Breast epithelium (tissue), 4 donors: ENCODE measurements around the gene GCNT2. TPM values are rescaled to one million over a fixed set of nuclear protein-coding genes. Genes with fewer than 3 reads are reported as not detected.

Experiments
- DNase-seq, 2 donors: peaks; one replicate each; pipeline ENCODE4 v3.0.0-alpha.2; 2019; ENCODE audit warnings: low spot score in 2 of 2
- H3K27ac ChIP-seq, 2 donors: fragments of 200-600 bp; sonication (generic) in 1 of 2; one replicate each; pipeline ENCODE4 v1.5.1; 2016 to 2019; ENCODE audit warnings: mild to moderate bottlenecking in 1 of 2
- H3K27me3 ChIP-seq, 2 donors: fragments of 200-600 bp; sonication (generic) in 1 of 2; one replicate each; pipeline versions ENCODE4 v1.5.1 to v1.6.0; 2017 to 2019; ENCODE audit warnings: control low read depth in 1 of 2, mild to moderate bottlenecking in 1 of 2
- H3K36me3 ChIP-seq: fragments of 200-600 bp; one replicate; pipeline ENCODE4 v1.5.1; 2019
- H3K4me1 ChIP-seq, 2 donors: fragments of 200-600 bp; sonication (generic); one replicate each; pipeline ENCODE4 v1.5.1; 2016 to 2019; ENCODE audit warnings: control low read depth in 1 of 2
- H3K4me3 ChIP-seq, 3 donors: fragments of 200-600 bp; sonication (generic); 1 replicate in 2 of 3; 2 replicates in 1 of 3; pipeline ENCODE4 v1.5.1; 2016 to 2019; ENCODE audit warnings: mild to moderate bottlenecking in 3 of 3, moderate library complexity in 2 of 3
- H3K9me3 ChIP-seq, 2 donors: fragments of 200-600 bp; sonication (generic) in 1 of 2; one replicate each; pipeline ENCODE4 v1.5.1; 2016 to 2019; ENCODE audit warnings: control low read depth in 1 of 2
- POLR2A ChIP-seq: fragments of 450-650 bp; IDR thresholded peaks from one replicate; pipeline ENCODE4 v1.6.1; 2016; ENCODE audit warnings: antibody characterized with exemption, mild to moderate bottlenecking, moderate library complexity
- POLR2AphosphoS5 ChIP-seq, 3 donors: sonication (generic); formaldehyde crosslinking; IDR thresholded peaks; one replicate each; pipeline ENCODE4 v1.6.1; 2017; ENCODE audit warnings: antibody characterized with exemption in 3 of 3
- intact Hi-C: fragments of 100-400 bp; cut with DNase I; formaldehyde crosslinking; loops from one replicate; pipeline ENCODE4 v1.15.1; 2023; ENCODE audit warnings: low total_unique reads
- total RNA-seq, 3 donors: library from RNA; depleted of rRNA; stranded (reverse); fragments of >200 nt; gene quantifications; one replicate each; pipeline ENCODE4 v1.1.0, GENCODE V29; 2016
- TF ChIP-seq, protein P1 (sequence below), 3 donors: fragments of 450-650 bp; IDR thresholded peaks; one replicate each; pipeline ENCODE4 v1.5.1; 2016 to 2017; ENCODE audit warnings: antibody characterized with exemption in 3 of 3, mild to moderate bottlenecking in 3 of 3, moderate library complexity in 3 of 3

GCNT2 gene
- total RNA-seq, 3 donors from 2014 or later: 1.4 to 22.0 (median 13.4) TPM

- DNase-seq: no peak
Measured at GRCh38 chr6:10633216-10633615, 112.1 kb downstream of the GCNT2 start.

GRCh38 chr6:10640412-10640811 is 119.3 kb downstream of the GCNT2 start:
- no peaks in the 10 kb centered on the region for H3K4me1 ChIP-seq
- H3K4me3 ChIP-seq: no peak overlapping the region
- no peaks in the 10 kb centered on the region for H3K36me3 ChIP-seq
- DNase-seq: no peak
- H3K27ac ChIP-seq: no peak overlapping the region
- no peaks in the 10 kb centered on the region for H3K27me3 ChIP-seq
- TF ChIP-seq POLR2A: no peak
- TF ChIP-seq, protein P1, sequence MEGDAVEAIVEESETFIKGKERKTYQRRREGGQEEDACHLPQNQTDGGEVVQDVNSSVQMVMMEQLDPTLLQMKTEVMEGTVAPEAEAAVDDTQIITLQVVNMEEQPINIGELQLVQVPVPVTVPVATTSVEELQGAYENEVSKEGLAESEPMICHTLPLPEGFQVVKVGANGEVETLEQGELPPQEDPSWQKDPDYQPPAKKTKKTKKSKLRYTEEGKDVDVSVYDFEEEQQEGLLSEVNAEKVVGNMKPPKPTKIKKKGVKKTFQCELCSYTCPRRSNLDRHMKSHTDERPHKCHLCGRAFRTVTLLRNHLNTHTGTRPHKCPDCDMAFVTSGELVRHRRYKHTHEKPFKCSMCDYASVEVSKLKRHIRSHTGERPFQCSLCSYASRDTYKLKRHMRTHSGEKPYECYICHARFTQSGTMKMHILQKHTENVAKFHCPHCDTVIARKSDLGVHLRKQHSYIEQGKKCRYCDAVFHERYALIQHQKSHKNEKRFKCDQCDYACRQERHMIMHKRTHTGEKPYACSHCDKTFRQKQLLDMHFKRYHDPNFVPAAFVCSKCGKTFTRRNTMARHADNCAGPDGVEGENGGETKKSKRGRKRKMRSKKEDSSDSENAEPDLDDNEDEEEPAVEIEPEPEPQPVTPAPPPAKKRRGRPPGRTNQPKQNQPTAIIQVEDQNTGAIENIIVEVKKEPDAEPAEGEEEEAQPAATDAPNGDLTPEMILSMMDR (IDR thresholded peaks at IDR 0.05): no peak
- no peak for TF ChIP-seq POLR2AphosphoS5 (IDR thresholded peaks at IDR 0.05)
- no peaks in the 10 kb centered on the region for H3K9me3 ChIP-seq
- intact Hi-C loops: no loop called here

More at GRCh38 chr6:10633216-10633615, 112.1 kb downstream of the GCNT2 start:
- TF ChIP-seq, protein P1 (IDR thresholded peaks at IDR 0.05): no peak
- TF ChIP-seq POLR2A (no peak), POLR2AphosphoS5 (IDR thresholded peaks at IDR 0.05) (no peak)
- no peak overlapping the region for H3K27ac ChIP-seq
- intact Hi-C loops: no loop called here
- no peaks in the 10 kb centered on the region for H3K9me3 ChIP-seq
- no peaks in the 10 kb centered on the region for H3K4me1 ChIP-seq
- H3K36me3 ChIP-seq: no peaks in the 10 kb centered on the region
- H3K27me3 ChIP-seq: no peaks in the 10 kb centered on the region
- H3K4me3 ChIP-seq: no peak overlapping the region

GRCh38 chr6:10641528-10641927 is 120.4 kb downstream of the GCNT2 start:
- DNase-seq: no peak
- Histone ChIP-seq H3K4me3 (no peak overlapping the region), H3K27ac (no peak overlapping the region), H3K36me3 (no peaks in the 10 kb centered on the region), H3K27me3 (no peaks in the 10 kb centered on the region), H3K9me3 (no peaks in the 10 kb centered on the region), H3K4me1 (no peaks in the 10 kb centered on the region)
- TF ChIP-seq POLR2A: no peak
- no peak for TF ChIP-seq POLR2AphosphoS5 (IDR thresholded peaks at IDR 0.05)
- TF ChIP-seq, protein P1 (IDR thresholded peaks at IDR 0.05): no peak
- intact Hi-C loops: no loop called here

DNA sequence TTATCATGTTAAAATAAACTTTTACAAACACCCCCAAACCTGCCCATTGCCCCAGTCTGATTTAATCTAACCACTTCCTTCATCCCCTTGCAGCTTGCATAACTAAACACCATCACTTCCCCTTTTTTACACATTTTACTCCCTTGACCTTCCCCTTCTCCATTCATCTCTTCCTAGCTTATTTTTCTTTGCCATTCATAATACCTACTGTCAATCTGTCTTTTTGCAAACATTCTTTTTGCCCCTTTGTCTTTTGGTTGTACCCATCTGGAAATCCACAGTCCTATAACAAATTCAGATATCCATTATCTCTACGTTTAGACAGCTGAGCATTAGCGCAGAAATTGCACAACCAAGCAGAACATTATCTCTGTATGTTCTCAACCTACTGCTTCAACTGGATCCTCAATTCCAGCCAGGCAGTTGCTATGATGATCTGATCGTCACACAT is 122.1 kb downstream of the GCNT2 start:
- intact Hi-C loops: no loop called here
- no peak for TF ChIP-seq POLR2AphosphoS5 (IDR thresholded peaks at IDR 0.05)
- H3K9me3 ChIP-seq: no peaks in the 10 kb centered on the region
- no peak for DNase-seq
- no peak overlapping the region for H3K4me3 ChIP-seq
- H3K36me3 ChIP-seq: no peaks in the 10 kb centered on the region
- H3K4me1 ChIP-seq: no peaks in the 10 kb centered on the region
- no peaks in the 10 kb centered on the region for H3K27me3 ChIP-seq
- H3K27ac ChIP-seq: no peak overlapping the region

DNA sequence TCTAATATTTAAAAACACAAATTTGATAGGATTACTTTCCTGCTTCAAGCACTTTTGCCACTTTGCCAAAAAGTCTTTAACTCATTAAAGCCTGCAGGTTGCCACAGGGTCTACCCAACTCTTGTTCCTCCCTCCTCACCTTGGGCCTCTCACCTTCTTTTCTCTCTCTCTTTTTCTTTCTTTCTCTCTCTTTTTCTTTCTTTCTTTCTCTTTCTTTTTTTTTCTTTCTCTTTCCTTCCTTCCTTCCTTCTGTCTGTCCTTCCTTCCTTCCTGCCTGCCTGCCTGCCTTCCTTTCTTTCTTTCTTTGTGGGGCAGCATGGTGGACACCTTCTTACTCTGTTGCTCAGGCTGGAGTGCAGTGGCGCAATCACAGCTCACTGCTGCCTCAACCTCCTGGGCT is 123.1 kb downstream of the GCNT2 start:
- intact Hi-C loops: no loop called here
- H3K4me1 ChIP-seq: no peaks in the 10 kb centered on the region
- no peak overlapping the region for H3K4me3 ChIP-seq
- no peaks in the 10 kb centered on the region for H3K36me3 ChIP-seq
- TF ChIP-seq POLR2AphosphoS5 (IDR thresholded peaks at IDR 0.05) (no peak), POLR2A (no peak)
- TF ChIP-seq, protein P1 (IDR thresholded peaks at IDR 0.05): no peak
- H3K9me3 ChIP-seq: no peaks in the 10 kb centered on the region
- no peak overlapping the region for H3K27ac ChIP-seq
- no peaks in the 10 kb centered on the region for H3K27me3 ChIP-seq
- DNase-seq: no peak
